PFSK-1 (cell line): Measurements from ENCODE around the gene ABLIM2.

Experiments used
- POLR2AphosphoS5 ChIP-seq: IDR thresholded peaks from 2 replicates; pipeline ENCODE4 v1.6.1; 2012; ENCODE audit warnings: low read depth, mild to moderate bottlenecking, control low read depth, low read length, moderate library complexity
- REST ChIP-seq, 2 experiments: IDR thresholded peaks; 2 replicates each; pipeline versions ENCODE4 v1.6.1 to v1.8.0; 2011 to 2012; ENCODE audit warnings: low read depth in 2 of 2, low read length in 2 of 2, control low read depth in 1 of 2, inconsistent platforms in 1 of 2, mild to moderate bottlenecking in 1 of 2, moderate library complexity in 1 of 2; ENCODE audit not compliant: insufficient read depth in 1 of 2
- TAF1 ChIP-seq: IDR thresholded peaks from 2 replicates; pipeline ENCODE4 v1.6.1; 2012; ENCODE audit warnings: low read length, control low read depth, borderline replicate concordance; ENCODE audit not compliant: insufficient read depth

- no peak for TF ChIP-seq TAF1
- TF ChIP-seq POLR2AphosphoS5, result no peak
- no peak for TF ChIP-seq REST (IDR thresholded peaks at IDR 0.05; ENCODE audit: insufficient read depth in 1 of 2, low read depth in 2 of 2, low read length in 2 of 2)
These were observed 179.5 kb downstream of the ABLIM2 start for GRCh38 chr4:7978907-7979651.
